Neural cell (in vitro differentiated cells): ENCODE results near the gene MILR1.
"Not testable (repeated sequence)": the region's sequence is repeated elsewhere in the genome, so short reads cannot be mapped to it uniquely, and the experiment has no call there.

Source experiments
- CTCF ChIP-seq: fragments of 450-650 bp; IDR thresholded peaks from 2 replicates; pipeline ENCODE4 v1.5.1; 2014; ENCODE audit warnings: antibody characterized with exemption, mild to moderate bottlenecking, moderate library complexity; ENCODE audit not compliant: poor library complexity, severe bottlenecking
- MXI1 ChIP-seq: fragments of 450-650 bp; conservative IDR thresholded peaks from 2 replicates; pipeline ENCODE4 v1.6.1; 2014; ENCODE audit warnings: antibody characterized with exemption, mild to moderate bottlenecking; ENCODE audit not compliant: poor library complexity, severe bottlenecking
- POLR2AphosphoS5 ChIP-seq: IDR thresholded peaks from 2 replicates; pipeline ENCODE4 v1.6.1; 2012

- TF ChIP-seq CTCF, MXI1, POLR2AphosphoS5: not testable (repeated sequence)
Observed at GRCh38 chr17:64439521-64439920, 9.4 kb upstream of the MILR1 start.
